SW480 (cell line): ENCODE data around the gene DYNLT2.
"Not testable (repeated sequence)": the region's sequence is repeated elsewhere in the genome, so short reads cannot be mapped to it uniquely, and the experiment has no call there.

Experiments used
- DNase-seq: peaks from one replicate; pipeline ENCODE4 v3.0.0-alpha.2; 2016; ENCODE audit warnings: low spot score

The DYNLT2 gene

GRCh38 chr6:169783401-169783800 is 32.0 kb upstream of the DYNLT2 start:
- no peak for DNase-seq

DNA sequence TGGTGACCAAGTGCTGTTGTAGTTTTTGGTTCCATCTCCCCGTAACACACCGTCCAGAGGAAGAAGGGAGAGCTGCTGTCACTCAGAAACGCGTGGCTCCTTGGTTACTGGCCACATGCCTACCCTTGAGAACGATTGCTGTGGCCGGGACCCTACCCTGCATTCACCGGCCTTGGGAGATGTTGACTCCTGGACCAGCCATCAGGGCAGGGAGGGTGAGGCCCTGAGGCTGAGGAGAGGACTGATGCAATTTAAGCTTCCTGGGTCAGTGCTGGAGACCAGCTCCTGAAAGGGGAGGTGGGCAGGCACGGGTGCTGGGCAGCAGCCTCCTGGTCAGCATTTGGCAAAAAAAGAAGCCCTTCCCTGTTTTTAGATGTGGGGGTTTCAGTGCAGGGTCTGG is 31.6 kb upstream of the DYNLT2 start:
- DNase-seq = no peak

GRCh38 chr6:169780571-169781091 is 29.3 kb upstream of the DYNLT2 start:
- DNase-seq = no peak

DNA sequence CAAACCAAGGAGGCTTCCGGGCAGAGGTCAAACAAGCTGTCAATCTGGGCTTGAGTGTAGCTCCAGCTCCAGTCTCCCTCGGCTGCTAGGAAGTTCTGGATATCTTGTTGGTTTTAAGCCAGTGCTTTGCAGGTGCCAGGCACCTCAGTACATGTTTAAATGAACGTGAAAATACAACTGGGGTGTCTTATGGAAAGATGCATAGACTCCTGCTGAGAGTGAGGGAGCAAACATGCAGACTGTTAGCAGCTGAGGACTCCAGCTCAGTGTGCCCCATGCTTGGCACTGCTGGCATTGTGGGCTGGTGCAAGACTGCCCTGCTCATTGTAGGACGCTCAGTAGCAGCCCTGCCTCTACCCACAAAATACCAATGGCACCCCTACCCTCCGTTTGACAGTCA is 28.5 kb upstream of the DYNLT2 start:
- DNase-seq = no peak

- no peak for DNase-seq
Measured at GRCh38 chr6:169779092-169779815, 27.9 kb upstream of the DYNLT2 start.

GRCh38 chr6:169778646-169779045 is 27.3 kb upstream of the DYNLT2 start:
- DNase-seq = no peak

- no peak for DNase-seq
Measured at GRCh38 chr6:169777896-169778295, 26.5 kb upstream of the DYNLT2 start.

GRCh38 chr6:169776379-169776778 is 25.0 kb upstream of the DYNLT2 start:
- DNase-seq = no peak

DNA sequence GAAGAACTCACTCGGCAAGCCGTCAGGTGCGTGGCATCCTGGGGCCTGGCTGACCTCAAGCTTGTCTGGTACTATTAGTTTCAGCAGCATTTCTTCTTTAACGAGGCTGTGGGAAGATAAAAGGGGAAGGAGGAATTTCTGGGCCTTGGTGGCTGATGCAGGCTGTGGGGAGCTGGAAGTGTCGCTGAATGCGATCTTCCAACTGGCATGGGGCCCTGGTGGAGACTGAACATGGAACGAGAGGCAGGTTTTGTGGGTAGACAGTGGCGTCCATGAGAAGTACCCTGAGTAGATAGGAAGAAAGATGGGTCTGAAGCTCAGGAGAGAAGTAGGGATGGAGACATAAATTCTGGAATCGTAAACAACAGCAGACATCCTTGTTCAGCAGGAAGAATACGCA is 23.9 kb upstream of the DYNLT2 start:
- no peak for DNase-seq

DNA sequence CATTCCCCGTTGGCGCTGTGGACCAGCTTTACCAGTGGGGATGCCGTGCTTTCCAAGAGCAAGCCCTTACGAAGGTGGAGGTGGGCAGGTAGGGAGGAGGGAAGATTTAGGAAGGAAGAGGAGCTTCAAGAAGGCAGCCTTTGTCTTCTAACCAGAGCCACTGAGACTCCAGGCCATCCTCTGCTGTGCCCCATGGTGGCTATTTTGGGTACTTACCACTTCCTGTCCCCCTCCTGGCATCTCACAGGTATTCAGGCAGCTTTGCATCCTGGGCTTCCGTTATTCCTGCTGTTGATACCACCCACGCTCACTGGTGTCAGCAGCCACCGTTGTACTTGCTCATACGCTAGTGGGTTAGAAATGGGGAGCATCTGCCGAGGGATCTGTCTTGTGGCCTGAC is 23.0 kb upstream of the DYNLT2 start:
- no peak for DNase-seq

- no peak for DNase-seq
Measured at GRCh38 chr6:169766921-169767736, 15.8 kb upstream of the DYNLT2 start.

GRCh38 chr6:169766232-169766631 is 14.9 kb upstream of the DYNLT2 start:
- DNase-seq = no peak

GRCh38 chr6:169765789-169766188 is 14.4 kb upstream of the DYNLT2 start:
- DNase-seq = not testable (repeated sequence)

GRCh38 chr6:169763881-169764280 is 12.5 kb upstream of the DYNLT2 start:
- DNase-seq = no peak

DNA sequence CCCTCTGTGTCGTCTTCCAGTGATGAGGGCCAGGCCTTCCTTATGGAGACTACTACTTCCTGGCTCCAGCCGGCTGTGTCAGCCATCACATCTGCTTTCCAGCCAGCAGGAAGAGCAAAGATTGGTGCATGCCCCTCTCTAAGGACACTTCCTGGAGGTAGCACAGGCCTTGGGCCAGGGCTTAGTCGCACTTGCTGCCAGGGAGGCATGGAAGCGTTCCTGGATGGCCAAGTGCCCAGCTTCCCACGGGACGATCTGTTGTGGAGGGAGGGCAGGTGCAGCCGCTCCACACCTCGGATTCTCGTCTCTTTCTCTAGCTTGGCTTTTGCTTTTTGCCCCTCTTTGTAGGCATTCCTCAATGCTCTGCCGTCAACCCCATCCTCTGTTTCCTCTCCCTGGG is 11.9 kb upstream of the DYNLT2 start:
- no peak for DNase-seq

DNA sequence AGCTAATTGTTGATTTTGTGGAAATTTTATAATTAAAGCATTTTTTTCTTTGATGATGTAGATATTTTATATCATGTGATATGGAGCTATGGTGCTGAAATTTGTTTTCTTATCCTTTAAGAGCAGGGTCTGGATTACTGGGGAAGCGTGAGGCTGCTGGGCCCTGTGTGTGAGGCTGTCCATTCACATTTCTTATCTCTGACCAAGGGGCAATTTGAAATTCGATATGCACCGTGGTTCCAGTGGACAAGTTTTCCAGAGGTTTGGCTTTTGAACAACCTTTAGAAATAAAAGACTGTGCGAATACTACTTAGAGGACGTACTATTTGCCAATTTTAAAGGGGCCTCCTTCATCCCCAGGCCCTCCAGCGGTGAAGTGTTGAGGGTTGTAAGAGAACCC is 3.8 kb upstream of the DYNLT2 start:
- no peak for DNase-seq

DNA sequence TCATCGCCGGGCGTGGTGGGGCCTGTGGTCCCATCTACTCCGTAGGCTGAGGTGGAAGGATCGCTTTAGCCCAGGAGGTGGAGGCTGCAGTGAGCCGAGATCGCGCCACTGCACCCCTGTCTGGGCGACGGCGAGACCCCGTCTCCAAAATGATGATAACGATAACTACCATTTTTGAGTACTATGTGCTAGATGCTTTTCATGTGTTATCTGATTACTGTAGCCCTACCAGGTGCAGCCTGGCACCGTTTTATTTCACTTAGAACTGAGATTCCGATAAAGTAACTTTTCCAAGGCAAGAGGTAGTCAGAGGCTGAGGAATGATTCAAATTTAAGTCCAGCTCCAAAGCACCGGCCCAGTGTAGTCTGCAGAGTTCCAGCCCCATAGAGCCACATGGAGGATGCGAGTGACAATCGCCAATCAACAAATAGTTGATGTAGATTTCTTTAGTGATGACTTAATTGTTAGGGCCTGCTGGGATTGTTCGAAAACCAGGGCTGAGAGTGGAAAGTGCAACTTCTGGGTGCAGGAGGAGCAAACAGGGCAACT is 777 bp upstream of the DYNLT2 start:
- DNase-seq = peak; percentile 0

DNA sequence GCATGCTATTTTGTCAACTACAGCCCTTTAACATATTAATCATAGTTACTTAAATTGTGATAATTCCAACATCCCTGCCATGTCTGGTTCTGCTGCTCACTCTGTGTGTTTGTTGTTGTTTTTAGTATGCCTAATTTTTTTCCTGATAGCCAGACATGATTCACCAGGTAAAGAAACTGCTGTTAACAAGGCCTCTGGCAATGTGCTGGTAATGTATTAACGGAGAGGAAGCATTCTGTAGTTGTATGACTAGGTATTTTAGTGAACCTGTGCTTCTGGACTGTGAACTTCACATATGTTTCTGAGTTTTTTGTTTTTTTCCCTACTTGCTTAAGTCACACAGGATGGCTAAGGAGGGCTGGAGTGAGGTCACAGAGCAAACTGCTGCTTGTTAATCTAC is 4.8 kb downstream of the DYNLT2 start:
- DNase-seq = no peak

- no peak for DNase-seq
Measured at GRCh38 chr6:169745405-169745804, 6.0 kb downstream of the DYNLT2 start.

GRCh38 chr6:169741344-169741743 is 10.0 kb downstream of the DYNLT2 start:
- no peak for DNase-seq

DNA sequence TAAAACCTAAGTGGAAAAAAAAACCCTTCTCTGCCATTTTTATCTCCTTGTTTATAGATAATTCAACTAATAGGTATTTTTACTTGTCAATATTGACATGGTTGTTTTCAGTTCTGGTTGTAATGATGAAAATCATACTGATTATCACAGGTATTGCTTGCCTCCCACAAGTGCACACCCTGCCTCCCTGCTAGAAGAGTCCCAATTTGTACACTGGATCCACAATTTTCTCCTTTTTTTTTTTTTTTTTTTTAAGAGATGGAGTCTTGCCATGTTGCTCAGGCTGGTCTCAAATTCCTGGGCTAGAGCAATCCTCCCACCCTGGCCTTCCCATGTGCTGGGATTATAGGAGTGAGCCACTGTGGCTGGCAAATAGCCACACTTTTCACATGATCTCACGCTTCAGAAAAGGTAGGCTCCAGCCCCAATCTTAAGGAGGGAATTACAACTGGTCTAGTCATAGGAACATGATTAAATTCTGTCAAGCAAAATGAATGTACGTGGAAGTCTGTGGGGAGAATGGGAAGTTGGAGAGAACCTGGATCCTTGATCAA is 12.3 kb downstream of the DYNLT2 start:
- no peak for DNase-seq

DNA sequence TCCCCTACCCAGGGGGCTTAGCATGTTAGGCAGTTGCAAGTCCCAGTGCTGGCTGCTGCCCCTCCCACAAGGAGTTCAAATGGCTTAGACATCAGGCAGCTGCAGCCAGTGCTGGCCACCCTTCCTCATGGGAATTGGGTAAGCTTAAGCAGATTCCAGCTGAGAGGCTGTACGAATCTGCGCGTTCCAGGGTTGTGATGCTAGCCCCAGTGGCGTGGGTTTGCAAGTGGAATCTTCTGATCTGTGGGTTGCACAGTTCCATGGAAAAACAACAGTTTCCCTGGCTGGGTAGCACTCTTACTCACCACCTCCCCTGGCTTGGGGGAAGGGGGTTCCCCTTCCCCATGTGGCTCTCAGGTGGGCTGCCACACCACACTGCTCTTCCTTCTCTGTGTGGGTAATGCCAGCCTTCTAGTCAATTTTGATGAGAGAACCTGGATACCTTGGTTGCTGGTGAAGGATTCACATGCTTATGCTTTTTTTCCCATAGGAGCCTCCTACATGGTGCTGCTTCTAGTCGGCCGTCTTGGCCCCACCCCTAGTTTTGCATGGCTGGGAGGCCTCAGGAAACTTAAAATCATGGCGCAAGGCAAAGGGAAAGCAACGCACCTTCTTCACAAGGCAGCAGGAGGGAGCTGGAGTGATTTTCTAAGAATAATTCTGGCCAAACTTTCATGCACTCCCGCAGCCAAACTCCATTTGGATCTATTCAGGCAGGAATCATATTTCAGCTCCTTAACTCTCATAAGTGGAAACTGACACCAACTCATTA is 13.0 kb downstream of the DYNLT2 start:
- DNase-seq = no peak
